Activated naive CD4-positive, alpha-beta T cell treated with anti-CD3 and anti-CD28 coated beads for 36 hours (primary cell): Measurements from ENCODE around the gene ACAT2. TPM values are rescaled to one million over a fixed set of nuclear protein-coding genes. Genes with fewer than 3 reads are reported as not detected.
"Not testable (repeated sequence)": the region's sequence is repeated elsewhere in the genome, so short reads cannot be mapped to it uniquely, and the experiment has no call there.

Experiments
- CTCF ChIA-PET: fragments of 350-600 bp; sonication (Branson Sonifier 250); formaldehyde crosslinking; loops from one replicate; lab custom pipeline; 2021; ENCODE audit warnings: antibody characterized with exemption; lab: Charles Lee
- DNase-seq: peaks from one replicate; pipeline ENCODE4 v3.0.0-alpha.2; 2020
- H3K27ac Mint-ChIP-seq: one replicate; pipeline ENCODE4 v1.8.0; 2021; ENCODE audit warnings: mild to moderate bottlenecking, mixed read lengths
- H3K27me3 Mint-ChIP-seq: one replicate; pipeline ENCODE4 v1.8.0; 2021; ENCODE audit warnings: low read depth, mixed read lengths
- H3K36me3 Mint-ChIP-seq: one replicate; pipeline ENCODE4 v1.8.0; 2021; ENCODE audit warnings: low read depth, mixed read lengths
- H3K4me1 Mint-ChIP-seq: one replicate; pipeline ENCODE4 v1.8.0; 2021; ENCODE audit warnings: low read depth, mixed read lengths
- H3K4me3 Mint-ChIP-seq: one replicate; pipeline ENCODE4 v1.8.0; 2021; ENCODE audit warnings: mild to moderate bottlenecking, moderate library complexity, mixed read lengths
- H3K9me3 Mint-ChIP-seq: one replicate; pipeline ENCODE4 v1.8.0; 2021; ENCODE audit warnings: mixed read lengths
- intact Hi-C: fragments of 100-400 bp; cut with micrococcal nuclease; formaldehyde crosslinking; loops from one replicate; pipeline ENCODE4 v1.15.1; 2023
- total RNA-seq, 2 experiments: library from RNA; stranded (reverse); gene quantifications; one replicate each; pipeline ENCODE4 v1.2.3, GENCODE V29; 2021

ACAT2 gene
- total RNA-seq, 2 experiments from 2014 or later: 84.9 to 92.4 TPM

- H3K4me3 Mint-ChIP-seq, intact Hi-C loops, H3K27me3 Mint-ChIP-seq, H3K9me3 Mint-ChIP-seq, DNase-seq: not testable (repeated sequence)
- Mint-ChIP-seq H3K36me3 (peaks cover 24% of the 10 kb centered on the region), H3K27ac (peak overlapping the region; percentile 46), H3K4me1 (peaks cover 59% of the 10 kb centered on the region)
- CTCF ChIA-PET: interaction anchor here (0.6 to 0.8 kb wide), 2 partner anchors 69 to 235 kb away, joined by 3 read pairs; no protein-coding TSS in a partner anchor
These were observed 28.4 kb upstream of the ACAT2 start for GRCh38 chr6:159733395-159733794.

DNA sequence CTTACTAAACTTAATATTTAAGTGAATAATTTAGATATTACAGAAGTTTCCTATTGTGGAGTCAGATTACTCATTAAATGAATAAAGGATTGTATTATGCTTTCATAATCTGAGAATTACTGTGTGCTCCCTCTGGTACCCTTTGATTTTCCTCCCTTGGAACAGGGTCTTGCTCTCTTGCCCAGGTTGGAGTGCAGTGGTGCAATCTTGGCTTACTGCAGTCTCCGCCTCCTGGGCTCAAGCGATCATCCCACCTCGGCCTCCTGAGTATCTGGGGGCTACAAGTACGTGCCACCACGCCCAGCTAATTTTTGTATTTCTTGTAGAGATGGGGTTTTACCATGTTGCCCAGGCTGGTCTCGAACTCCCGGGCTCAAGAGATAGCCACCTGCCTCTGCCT is 24.9 kb upstream of the ACAT2 start:
- CTCF ChIA-PET: interaction anchor here (0.6 to 1.5 kb wide), 3 partner anchors 10 to 24 kb away, joined by 3 to 4 read pairs (median 3); no protein-coding TSS in a partner anchor
- intact Hi-C loops: no loop called here
- H3K36me3 Mint-ChIP-seq: peaks cover 20% of the 10 kb centered on the region
- H3K9me3 Mint-ChIP-seq: no peaks in the 10 kb centered on the region
- H3K4me1 Mint-ChIP-seq: peaks cover 48% of the 10 kb centered on the region
- no peak overlapping the region for H3K4me3 Mint-ChIP-seq
- no peaks in the 10 kb centered on the region for H3K27me3 Mint-ChIP-seq
- H3K27ac Mint-ChIP-seq: no peak overlapping the region
- DNase-seq: no peak

- intact Hi-C loops: no loop called here
- no peaks in the 10 kb centered on the region for H3K27me3 Mint-ChIP-seq
- no peak for DNase-seq
- no peak overlapping the region for H3K4me3 Mint-ChIP-seq
- H3K36me3 Mint-ChIP-seq: peaks cover 35% of the 10 kb centered on the region
- peaks cover 38% of the 10 kb centered on the region for H3K4me1 Mint-ChIP-seq
- H3K9me3 Mint-ChIP-seq: no peaks in the 10 kb centered on the region
- CTCF ChIA-PET: interaction anchor here (0.6 to 1.4 kb wide), 2 partner anchors 12 to 525 kb away, joined by 3 read pairs; no protein-coding TSS in a partner anchor
- no peak overlapping the region for H3K27ac Mint-ChIP-seq
These were observed 22.5 kb upstream of the ACAT2 start for GRCh38 chr6:159739341-159739740.

DNA sequence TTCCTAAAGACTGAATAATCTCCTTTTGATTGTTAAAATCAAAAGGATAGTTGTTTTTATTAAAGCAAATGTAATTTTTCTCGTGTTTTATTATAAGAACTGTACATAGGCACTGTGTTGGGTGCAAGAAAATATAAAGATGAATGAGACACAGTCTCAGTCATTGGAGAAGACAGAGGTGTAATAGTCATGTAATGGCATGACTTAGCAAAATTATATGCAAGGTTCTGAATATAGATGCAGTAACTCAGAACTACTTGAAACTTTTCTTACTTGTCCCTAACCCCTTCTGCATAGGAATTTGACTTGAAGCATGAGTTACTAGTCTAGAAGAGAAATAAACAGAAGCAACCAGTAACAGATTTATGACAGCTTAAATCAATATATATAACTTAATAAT is 19.7 kb upstream of the ACAT2 start:
- peak overlapping the region; percentile 36 for H3K27ac Mint-ChIP-seq
- H3K27me3 Mint-ChIP-seq: no peaks in the 10 kb centered on the region

GRCh38 chr6:159745081-159745480 is 16.8 kb upstream of the ACAT2 start:
- no peak for DNase-seq
- H3K36me3 Mint-ChIP-seq: peaks cover 59% of the 10 kb centered on the region
- no peaks in the 10 kb centered on the region for H3K27me3 Mint-ChIP-seq
- no peak overlapping the region for H3K4me3 Mint-ChIP-seq
- no peaks in the 10 kb centered on the region for H3K9me3 Mint-ChIP-seq
- H3K4me1 Mint-ChIP-seq: peaks cover 34% of the 10 kb centered on the region
- H3K27ac Mint-ChIP-seq: peak overlapping the region; percentile 14
- intact Hi-C loops: loop anchor here (2.0 kb wide), 1 partner anchor 16 kb away; no protein-coding TSS in a partner anchor
- CTCF ChIA-PET: no interaction called here

More for the DNA sequence above, 19.7 kb upstream of the ACAT2 start:
- Mint-ChIP-seq H3K36me3 (peaks cover 50% of the 10 kb centered on the region), H3K9me3 (no peaks in the 10 kb centered on the region), H3K4me3 (no peak overlapping the region), H3K4me1 (peaks cover 39% of the 10 kb centered on the region)
- CTCF ChIA-PET: interaction anchor here (1.1 kb wide), 1 partner anchor 10 kb away, joined by 3 read pairs; no protein-coding TSS in a partner anchor
- no peak for DNase-seq
- intact Hi-C loops: no loop called here

GRCh38 chr6:159746759-159747158 is 15.1 kb upstream of the ACAT2 start:
- CTCF ChIA-PET: interaction anchor here (1.4 to 1.5 kb wide), 2 partner anchors 10 to 56 kb away, joined by 3 to 4 read pairs; no protein-coding TSS in a partner anchor
- no peak overlapping the region for H3K27ac Mint-ChIP-seq
- intact Hi-C loops: no loop called here
- DNase-seq: no peak
- H3K36me3 Mint-ChIP-seq: peaks cover 52% of the 10 kb centered on the region
- H3K27me3 Mint-ChIP-seq: no peaks in the 10 kb centered on the region
- H3K4me3 Mint-ChIP-seq: no peak overlapping the region
- peaks cover 27% of the 10 kb centered on the region for H3K4me1 Mint-ChIP-seq
- no peaks in the 10 kb centered on the region for H3K9me3 Mint-ChIP-seq

GRCh38 chr6:159748127-159748526 is 13.7 kb upstream of the ACAT2 start:
- H3K9me3 Mint-ChIP-seq, H3K4me3 Mint-ChIP-seq, H3K27me3 Mint-ChIP-seq, CTCF ChIA-PET, DNase-seq, intact Hi-C loops: not testable (repeated sequence)
- Mint-ChIP-seq H3K36me3 (peaks cover 47% of the 10 kb centered on the region), H3K27ac (peak overlapping the region; percentile 41), H3K4me1 (peaks cover 27% of the 10 kb centered on the region)

GRCh38 chr6:159751448-159751847 is 10.4 kb upstream of the ACAT2 start:
- no peak overlapping the region for H3K27ac Mint-ChIP-seq
- intact Hi-C loops: loop anchor here (5.0 kb wide), 1 partner anchor 36 kb away; the partner anchor contains the start of gene TCP1
- H3K4me1 Mint-ChIP-seq: peaks cover 12% of the 10 kb centered on the region
- DNase-seq: no peak
- H3K9me3 Mint-ChIP-seq: no peaks in the 10 kb centered on the region
- H3K4me3 Mint-ChIP-seq: no peak overlapping the region
- no peaks in the 10 kb centered on the region for H3K27me3 Mint-ChIP-seq
- H3K36me3 Mint-ChIP-seq: peaks cover 42% of the 10 kb centered on the region
- CTCF ChIA-PET: interaction anchor here (0.9 to 1.4 kb wide), 2 partner anchors 13 to 38 kb away, joined by 3 read pairs; partner anchors contain the start of gene TCP1

- H3K4me1 Mint-ChIP-seq: peaks cover 14% of the 10 kb centered on the region
- intact Hi-C loops: loop anchor here (5.0 kb wide), 1 partner anchor 34 kb away; the partner anchor contains the start of gene TCP1
- no peak overlapping the region for H3K4me3 Mint-ChIP-seq
- H3K36me3 Mint-ChIP-seq: peaks cover 55% of the 10 kb centered on the region
- CTCF ChIA-PET: interaction anchor here (0.7 kb wide), 1 partner anchor 23 kb away, joined by 3 read pairs; no protein-coding TSS in a partner anchor
- H3K9me3 Mint-ChIP-seq: no peaks in the 10 kb centered on the region
- DNase-seq: no peak
- peak overlapping the region; percentile 38 for H3K27ac Mint-ChIP-seq
- no peaks in the 10 kb centered on the region for H3K27me3 Mint-ChIP-seq
These were observed 8.6 kb upstream of the ACAT2 start for GRCh38 chr6:159753081-159753872.

DNA sequence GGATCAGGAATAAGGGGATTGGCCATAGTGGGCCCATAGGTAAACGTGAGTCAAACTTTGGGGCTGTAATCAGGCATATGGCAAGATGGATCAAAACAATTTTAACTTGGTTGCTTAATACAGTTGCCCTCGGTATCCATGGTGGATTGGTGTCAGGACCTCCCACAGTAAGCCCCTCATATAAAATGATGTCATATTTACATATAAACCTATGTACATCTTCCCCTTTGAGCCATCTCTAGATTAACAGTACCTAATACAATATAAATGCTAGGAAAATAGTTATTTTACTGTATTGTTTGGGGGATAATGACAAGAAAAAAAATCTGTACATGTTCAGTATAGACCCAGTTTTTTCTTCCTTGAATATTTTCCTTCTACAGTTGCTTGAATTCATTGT is 7.4 kb upstream of the ACAT2 start:
- H3K4me1 Mint-ChIP-seq: peaks cover 15% of the 10 kb centered on the region
- CTCF ChIA-PET: no interaction called here
- no peak overlapping the region for H3K27ac Mint-ChIP-seq
- intact Hi-C loops: loop anchor here (5.0 kb wide), 1 partner anchor 33 kb away; the partner anchor contains the start of gene TCP1
- no peak overlapping the region for H3K4me3 Mint-ChIP-seq
- H3K27me3 Mint-ChIP-seq: no peaks in the 10 kb centered on the region
- H3K9me3 Mint-ChIP-seq: no peaks in the 10 kb centered on the region
- no peak for DNase-seq
- peaks cover 51% of the 10 kb centered on the region for H3K36me3 Mint-ChIP-seq

GRCh38 chr6:159754959-159755914 is 6.6 kb upstream of the ACAT2 start:
- H3K27ac Mint-ChIP-seq: peak overlapping the region; percentile 28
- H3K4me3 Mint-ChIP-seq: no peak overlapping the region
- no peak for DNase-seq
- H3K27me3 Mint-ChIP-seq: no peaks in the 10 kb centered on the region
- intact Hi-C loops: loop anchor here (5.0 kb wide), 1 partner anchor 32 kb away; the partner anchor contains the start of gene TCP1
- H3K4me1 Mint-ChIP-seq: peaks cover 18% of the 10 kb centered on the region
- H3K9me3 Mint-ChIP-seq: no peaks in the 10 kb centered on the region
- CTCF ChIA-PET: no interaction called here
- H3K36me3 Mint-ChIP-seq: peaks cover 49% of the 10 kb centered on the region
